ENCODE data around the gene TMPRSS6. TPM values are rescaled to one million over a fixed set of nuclear protein-coding genes. Genes with fewer than 3 reads are reported as not detected.

The TMPRSS6 gene
- total and polyA plus RNA-seq, 2 of the 8 experiments (the other 6 are each of a cell fraction or from before 2014, with no cell fraction given): 0.02 TPM; not detected in 1

GRCh38 chr22:37083914-37084313 lies 25.6 kb downstream of the TMPRSS6 start:
- H3K4me3 ChIP-seq (ENCODE audit: extremely low read depth in 1 of 4, insufficient read depth in 2 of 4, low read depth in 3 of 4, low read length in 4 of 4): no peak overlapping the region
- no peak overlapping the region for H3K4me2 ChIP-seq (ENCODE audit: insufficient read depth in 1 of 2, low read depth in 2 of 2, low read length in 2 of 2)
- no peak overlapping the region for H3K4ac ChIP-seq (replicated peaks; ENCODE audit: insufficient read length, low read depth, low read length)
- FAIRE-seq: no peak
- peaks cover 0 to 7% (median 2%) of the 10 kb centered on the region in 4 experiments; a peak in 3 of 7 replicates for H3K4me1 ChIP-seq (replicated peaks in 1 of 4; ENCODE audit: control insufficient read depth in 3 of 4, insufficient read depth in 4 of 4, low read length in 3 of 4)
- H3K56ac ChIP-seq (replicated peaks; ENCODE audit: insufficient read length, low read depth, low read length): no peak overlapping the region
- DNase-seq (ENCODE audit: low read depth in 1 of 2, low spot score in 2 of 2): no peak
- H2BK15ac ChIP-seq (ENCODE audit: low read length): no peak overlapping the region
- ChIA-PET CTCF (ENCODE audit: partially characterized antibody) (no interaction called here), POLR2A (ENCODE audit: partially characterized antibody) (no interaction called here)
- H2BK20ac ChIP-seq (ENCODE audit: low read length): no peak overlapping the region
- no peak overlapping the region for H4K5ac ChIP-seq (ENCODE audit: insufficient read length, low read depth, low read length)
- no peaks in the 10 kb centered on the region for H4K20me1 ChIP-seq (replicated peaks in 1 of 2; ENCODE audit: control insufficient read depth in 1 of 2, insufficient read depth in 2 of 2, low read length in 2 of 2)
- no peaks in the 10 kb centered on the region for H3K79me2 ChIP-seq (ENCODE audit: control insufficient read depth in 1 of 2, insufficient read depth in 2 of 2, low read length in 2 of 2)
- WGBS, 2 experiments (ENCODE audit: extremely low coverage in 1 of 2, insufficient coverage in 1 of 2, insufficient read length in 1 of 2, insufficient replicate concordance in 2 of 2, low coverage in 1 of 2, low lambda C conversion rate in 2 of 2, missing lambda C conversion rate in 1 of 2): 81% methylated on average over 6 of the region's 6 CpGs; no CpG with 5 or more reads in 1 of the 2 experiments
- no peak overlapping the region for H3K18ac ChIP-seq (ENCODE audit: extremely low read depth, low read length)
- H2BK5ac ChIP-seq (ENCODE audit: low read depth, low read length): no peak overlapping the region
- no peaks in the 10 kb centered on the region; the same call in 1 of the 2 replicates for H3K23me2 ChIP-seq (ENCODE audit: low read depth, low read length)
- H3K14ac ChIP-seq (ENCODE audit: insufficient read length): no peak overlapping the region
- H2AK5ac ChIP-seq (ENCODE audit: low read depth, low read length): no peak overlapping the region
- H3K27me3 ChIP-seq (replicated peaks in 1 of 4; ENCODE audit: control insufficient read depth in 3 of 4, extremely low read depth in 1 of 4, insufficient read depth in 3 of 4, low read length in 3 of 4): peaks cover 0 to 11% (median 3%) of the 10 kb centered on the region in 4 experiments; a peak in 4 of 7 replicates
- H4K8ac ChIP-seq (ENCODE audit: extremely low read depth, insufficient read depth, low read length): no peak overlapping the region
- H3K27ac ChIP-seq (ENCODE audit: low read depth, low read length): no peak overlapping the region
- no peak overlapping the region for H3K9ac ChIP-seq (replicated peaks in 1 of 4; ENCODE audit: extremely low read depth in 1 of 4, low read depth in 3 of 4, low read length in 3 of 4)
- no peak overlapping the region for H2BK12ac ChIP-seq (ENCODE audit: low read depth, low read length)
- no peaks in the 10 kb centered on the region for H3K36me3 ChIP-seq (ENCODE audit: control insufficient read depth in 2 of 4, insufficient read depth in 4 of 4, low read length in 3 of 4)
- H3K79me1 ChIP-seq (ENCODE audit: low read depth, low read length): no peaks in the 10 kb centered on the region
- no peak overlapping the region for H2BK120ac ChIP-seq (replicated peaks; ENCODE audit: low read depth, low read length)
- H3K9me3 ChIP-seq (ENCODE audit: insufficient read depth in 2 of 2, low read depth in 1 of 2, low read length in 1 of 2): no peaks in the 10 kb centered on the region
- H2AFZ ChIP-seq (ENCODE audit: low read length): no peak overlapping the region
- H4K91ac ChIP-seq (replicated peaks; ENCODE audit: insufficient read length, low read length): no peak overlapping the region
- H3K23ac ChIP-seq (ENCODE audit: insufficient read length): no peak overlapping the region
- TF ChIP-seq BCL11A (IDR thresholded peaks at IDR 0.05; ENCODE audit: low read depth in 2 of 2, low read length in 2 of 2): no peak
- TF ChIP-seq HDAC2 (IDR thresholded peaks at IDR 0.05; ENCODE audit: borderline replicate concordance in 1 of 2, low read depth in 2 of 2, low read length in 2 of 2): no peak
- no peak for TF ChIP-seq JUND (IDR thresholded peaks at IDR 0.05; ENCODE audit: low read length)
- TF ChIP-seq EZH2 (IDR thresholded peaks at IDR 0.05; ENCODE audit: low read depth, low read length, severe bottlenecking): no peak
- TF ChIP-seq ZNF274 (IDR thresholded peaks at IDR 0.05; ENCODE audit: borderline replicate concordance, extremely low read depth, low read length): no peak
- no peak for TF ChIP-seq E2F6 (IDR thresholded peaks at IDR 0.05)
- TF ChIP-seq EP300 (IDR thresholded peaks at IDR 0.05; ENCODE audit: borderline replicate concordance in 1 of 2, low read depth in 2 of 2, low read length in 2 of 2): no peak
- TF ChIP-seq KDM1A (IDR thresholded peaks at IDR 0.05; ENCODE audit: borderline replicate concordance, low read length): no peak
- no peak for TF ChIP-seq FOSL1 (IDR thresholded peaks at IDR 0.05; ENCODE audit: insufficient read depth, low read depth, low read length)
- TF ChIP-seq CEBPB (IDR thresholded peaks at IDR 0.05; ENCODE audit: low read depth, low read length): no peak
- TF ChIP-seq CHD1 (IDR thresholded peaks at IDR 0.05; ENCODE audit: low read depth, low read length): no peak
- no peak for TF ChIP-seq GTF2F1 (IDR thresholded peaks at IDR 0.05; ENCODE audit: borderline replicate concordance, low read depth, low read length)
- no peak for TF ChIP-seq SRF (IDR thresholded peaks at IDR 0.05; ENCODE audit: low read depth, low read length)
- no peak for TF ChIP-seq NRF1 (IDR thresholded peaks at IDR 0.05; ENCODE audit: low read depth, low read length)
